Measurements from ENCODE around the gene GOSR1. TPM values are rescaled to one million over a fixed set of nuclear protein-coding genes. Genes with fewer than 3 reads are reported as not detected.

Gene GOSR1
- total RNA-seq, 4 donors from 2014 or later: 9.4 to 69.7 (median 45.3) TPM

GRCh38 chr17:30576326-30576861, 99.2 kb downstream of the GOSR1 start:
- Histone ChIP-seq H3K4me1 (no peaks in the 10 kb centered on the region), H3K36me3 (no peaks in the 10 kb centered on the region), H3K27ac (no peak overlapping the region), H3K4me3 (no peak overlapping the region), H3K27me3 (no peaks in the 10 kb centered on the region), H3K9me3 (no peaks in the 10 kb centered on the region)
- intact Hi-C loops (cut with DNase I; ENCODE audit: low total_unique reads): no loop called here
- DNase-seq: no peak
- no peak for TF ChIP-seq CTCF (IDR thresholded peaks at IDR 0.05)
- TF ChIP-seq POLR2A (IDR thresholded peaks at IDR 0.05): no peak

Other genes starting within 250 kb of the GOSR1 start
- under 1 TPM in 2 of 4 donors, not detected in 2; 0.30 to 0.90 TPM for gene SLC6A4, start 241.7 kb upstream of the GOSR1 start, total RNA-seq
- gene BLMH, start 185.5 kb upstream of the GOSR1 start, total RNA-seq: 10 to 100 TPM; 13.6 to 68.8 (median 33.3) TPM
- gene TMIGD1, start 143.4 kb upstream of the GOSR1 start, total RNA-seq: not detected
- 100 to 1,000 TPM in 2 of 4 donors, 10 to 100 TPM in 2; 54.6 to 144 (median 104) TPM for gene CPD, start 98.5 kb upstream of the GOSR1 start, total RNA-seq